Stimulated activated CD4-positive, alpha-beta T cell treated with anti-CD3 and anti-CD28 coated beads, Interleukin-12 subunit alpha, Interleukin-12 subunit beta, amount 100 ng/mL, for 4 hours (primary cell): Measurements from ENCODE around the gene TNFRSF6B.
A peak's percentile ranks its signal among the peaks of the same experiment; 100 is the strongest.

Experiments
- DNase-seq: peaks from one replicate; pipeline ENCODE4 v3.0.0-alpha.2; 2020

Gene TNFRSF6B

GRCh38 chr20:63686492-63687321, 9.7 kb upstream of the TNFRSF6B start:
- DNase-seq, result peak; percentile 60

- no peak for DNase-seq
Measured at GRCh38 chr20:63687419-63688178, 8.9 kb upstream of the TNFRSF6B start.

GRCh38 chr20:63688228-63689045, 8.0 kb upstream of the TNFRSF6B start:
- no peak for DNase-seq

GRCh38 chr20:63689046-63690002, 7.1 kb upstream of the TNFRSF6B start:
- DNase-seq, result no peak

GRCh38 chr20:63690003-63690897, 6.2 kb upstream of the TNFRSF6B start:
- no peak for DNase-seq

- no peak for DNase-seq
Measured at GRCh38 chr20:63690898-63691710, 5.3 kb upstream of the TNFRSF6B start.

GRCh38 chr20:63691711-63692435, 4.6 kb upstream of the TNFRSF6B start:
- no peak for DNase-seq

GRCh38 chr20:63692436-63693082, 3.9 kb upstream of the TNFRSF6B start:
- no peak for DNase-seq

GRCh38 chr20:63693083-63693732, 3.2 kb upstream of the TNFRSF6B start:
- DNase-seq, result no peak

- DNase-seq, result no peak
Measured at GRCh38 chr20:63693733-63694583, 2.5 kb upstream of the TNFRSF6B start.

GRCh38 chr20:63694584-63695423, 1.6 kb upstream of the TNFRSF6B start:
- no peak for DNase-seq

GRCh38 chr20:63695424-63696305, 787 bp upstream of the TNFRSF6B start:
- DNase-seq, result no peak

GRCh38 chr20:63696306-63696627, 185 bp upstream of the TNFRSF6B start:
- DNase-seq, result no peak

- DNase-seq, result no peak
Measured at GRCh38 chr20:63697357-63697867, 960 bp downstream of the TNFRSF6B start.

- no peak for DNase-seq
Measured at GRCh38 chr20:63697868-63698545, 1.6 kb downstream of the TNFRSF6B start.
